Kidney (tissue), 14 donors: ENCODE measurements around the gene FBXL20. TPM values are rescaled to one million over a fixed set of nuclear protein-coding genes. Genes with fewer than 3 reads are reported as not detected.
"Not testable (repeated sequence)": the region's sequence is repeated elsewhere in the genome, so short reads cannot be mapped to it uniquely, and the experiment has no call there.

ENCODE experiments used
- DNase-seq, 5 donors: peaks; one replicate each; pipeline ENCODE4 v3.0.0-alpha.2; 2013 to 2020
- FAIRE-seq: peaks from 2 replicates; lab custom pipeline; 2012; peaks lifted over from hg19 to GRCh38; lab: Jason Lieb, UNC
- H3K27ac ChIP-seq, 2 donors: one replicate each; pipeline ENCODE4 v1.7.0; 2013; ENCODE audit warnings: low read depth in 2 of 2, low read length in 2 of 2, inconsistent platforms in 1 of 2
- H3K27me3 ChIP-seq: one replicate; pipeline ENCODE4 v1.7.1; 2013; ENCODE audit warnings: low read length, inconsistent platforms; ENCODE audit not compliant: control insufficient read depth, insufficient read depth
- H3K36me3 ChIP-seq, 3 donors: one replicate each; pipeline versions ENCODE4 v1.7.0 to v1.7.1; 2013; ENCODE audit warnings: low read length in 3 of 3, control low read depth in 1 of 3, inconsistent platforms in 1 of 3; ENCODE audit not compliant: insufficient read depth in 3 of 3, control insufficient read depth in 2 of 3
- H3K4me1 ChIP-seq, 3 donors: one replicate each; pipeline versions ENCODE4 v1.7.0 to v1.7.1; 2013; ENCODE audit warnings: low read length in 3 of 3, inconsistent platforms in 1 of 3, low read depth in 1 of 3; ENCODE audit not compliant: control insufficient read depth in 2 of 3, insufficient read depth in 2 of 3
- H3K4me3 ChIP-seq, 3 donors: one replicate each; pipeline versions ENCODE4 v1.7.0 to v1.8.1; 2013; ENCODE audit warnings: low read length in 3 of 3, control low read depth in 1 of 3, inconsistent platforms in 1 of 3
- H3K9ac ChIP-seq, 3 donors: one replicate each; pipeline versions ENCODE4 v1.7.0 to v1.7.1; 2013; ENCODE audit warnings: low read length in 3 of 3, control low read depth in 1 of 3, inconsistent platforms in 1 of 3
- H3K9me3 ChIP-seq, 3 donors: one replicate each; pipeline versions ENCODE4 v1.7.0 to v1.7.1; 2013; ENCODE audit warnings: low read length in 3 of 3, control low read depth in 1 of 3, inconsistent platforms in 1 of 3; ENCODE audit not compliant: control insufficient read depth in 2 of 3, insufficient read depth in 1 of 3
- intact Hi-C: fragments of 100-400 bp; cut with DNase I; formaldehyde crosslinking; loops from one replicate; pipeline ENCODE4 v1.11.1; 2022
- polyA plus RNA-seq: library from polyadenylated mRNA; stranded (reverse); fragments of 350-450 nt; fragmentation: Illumina TruSeq; extraction: RNeasy Lipid Tissue Mini Kit (QIAGEN cat#74804); gene quantifications from one replicate; pipeline ENCODE4 v1.2.3, GENCODE V29; 2014; ENCODE audit warnings: low read depth, low replicate concordance; ENCODE audit not compliant: insufficient read depth
- total RNA-seq: library from RNA; stranded (reverse); fragmentation: NEBNext Ultra II Directional; extraction: Animal tissue kit (Norgen Biotek cat#: 25700); gene quantifications from one replicate; pipeline ENCODE4 v1.2.1, GENCODE V29; 2021
- TF ChIP-seq, protein P1 (sequence below): IDR thresholded peaks from 3 replicates; pipeline ENCODE4 v1.5.1; 2012; ENCODE audit warnings: mild to moderate bottlenecking, moderate library complexity, borderline replicate concordance; ENCODE audit not compliant: insufficient read depth; ENCODE audit errors: extremely low read depth
- donor health status: control.
- donor health status: control.
- donor health status: control.
- donor health status: control.
- donor health status: control.
- donor health status: DM: yes; HTN: yes; CAD: no.
- donor health status: Normal renal cell carcinoma (clear cell type).

Gene FBXL20
- total and polyA plus RNA-seq, 2 donors from 2014 or later, result 3.2 to 16.1 TPM

- H3K4me3 ChIP-seq, result no peak overlapping the region
- DNase-seq (no peak), FAIRE-seq (no peak)
- H3K27ac ChIP-seq, result no peak overlapping the region
- no peaks in the 10 kb centered on the region for H3K4me1 ChIP-seq
- intact Hi-C loops, result no loop called here
- peaks cover 0 to 7% (median 2%) of the 10 kb centered on the region in 3 donors for H3K36me3 ChIP-seq
- no peaks in the 10 kb centered on the region for H3K27me3 ChIP-seq
- no peak overlapping the region for H3K9ac ChIP-seq
- TF ChIP-seq, protein P1, sequence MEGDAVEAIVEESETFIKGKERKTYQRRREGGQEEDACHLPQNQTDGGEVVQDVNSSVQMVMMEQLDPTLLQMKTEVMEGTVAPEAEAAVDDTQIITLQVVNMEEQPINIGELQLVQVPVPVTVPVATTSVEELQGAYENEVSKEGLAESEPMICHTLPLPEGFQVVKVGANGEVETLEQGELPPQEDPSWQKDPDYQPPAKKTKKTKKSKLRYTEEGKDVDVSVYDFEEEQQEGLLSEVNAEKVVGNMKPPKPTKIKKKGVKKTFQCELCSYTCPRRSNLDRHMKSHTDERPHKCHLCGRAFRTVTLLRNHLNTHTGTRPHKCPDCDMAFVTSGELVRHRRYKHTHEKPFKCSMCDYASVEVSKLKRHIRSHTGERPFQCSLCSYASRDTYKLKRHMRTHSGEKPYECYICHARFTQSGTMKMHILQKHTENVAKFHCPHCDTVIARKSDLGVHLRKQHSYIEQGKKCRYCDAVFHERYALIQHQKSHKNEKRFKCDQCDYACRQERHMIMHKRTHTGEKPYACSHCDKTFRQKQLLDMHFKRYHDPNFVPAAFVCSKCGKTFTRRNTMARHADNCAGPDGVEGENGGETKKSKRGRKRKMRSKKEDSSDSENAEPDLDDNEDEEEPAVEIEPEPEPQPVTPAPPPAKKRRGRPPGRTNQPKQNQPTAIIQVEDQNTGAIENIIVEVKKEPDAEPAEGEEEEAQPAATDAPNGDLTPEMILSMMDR, result no peak
- no peaks in the 10 kb centered on the region for H3K9me3 ChIP-seq
These were observed 117.5 kb downstream of the FBXL20 start for GRCh38 chr17:39283896-39284295.

- no peaks in the 10 kb centered on the region for H3K9me3 ChIP-seq
- no peak overlapping the region for H3K9ac ChIP-seq
- no peak overlapping the region for H3K27ac ChIP-seq
- FAIRE-seq, result no peak
- no peaks in the 10 kb centered on the region for H3K27me3 ChIP-seq
- DNase-seq, result no peak
- peaks cover 0 to 9% (median 2%) of the 10 kb centered on the region in 3 donors for H3K36me3 ChIP-seq
- intact Hi-C loops, result no loop called here
- no peak overlapping the region for H3K4me3 ChIP-seq
- no peaks in the 10 kb centered on the region for H3K4me1 ChIP-seq
- TF ChIP-seq, protein P1, result no peak
These were observed 118.3 kb downstream of the FBXL20 start for GRCh38 chr17:39283098-39283497.

- no peaks in the 10 kb centered on the region for H3K4me1 ChIP-seq
- no peak overlapping the region for H3K4me3 ChIP-seq
- DNase-seq, result no peak
- no peak overlapping the region for H3K27ac ChIP-seq
- H3K36me3 ChIP-seq, result peaks cover 0 to 12% (median 5%) of the 10 kb centered on the region in 3 donors
- intact Hi-C loops, result no loop called here
- H3K27me3 ChIP-seq, result no peaks in the 10 kb centered on the region
- FAIRE-seq, result no peak
- TF ChIP-seq, protein P1, result no peak
- no peak overlapping the region for H3K9ac ChIP-seq
- no peaks in the 10 kb centered on the region for H3K9me3 ChIP-seq
These were observed 119.6 kb downstream of the FBXL20 start for GRCh38 chr17:39281806-39282205.

GRCh38 chr17:39278246-39278645 is 123.2 kb downstream of the FBXL20 start:
- DNase-seq, H3K9me3 ChIP-seq, H3K4me1 ChIP-seq, H3K9ac ChIP-seq, H3K4me3 ChIP-seq, FAIRE-seq, intact Hi-C loops, H3K27ac ChIP-seq, H3K27me3 ChIP-seq: not testable (repeated sequence)
- peaks cover 2 to 24% (median 6%) of the 10 kb centered on the region in 3 donors for H3K36me3 ChIP-seq
